H1 (cell line): ENCODE results near the gene PDCD6IP. TPM values are rescaled to one million over a fixed set of nuclear protein-coding genes. Genes with fewer than 3 reads are reported as not detected.

Experiments
- CTCF ChIA-PET: fragments of 300-600 bp; sonication (Branson Sonifier 250); formaldehyde crosslinking; loops from one replicate; lab custom pipeline; 2021; ENCODE audit not compliant: partially characterized antibody; lab: Charles Lee
- POLR2A ChIA-PET: fragments of 300-600 bp; sonication (Branson Sonifier 250); formaldehyde crosslinking; loops from one replicate; lab custom pipeline; 2021; ENCODE audit warnings: inconsistent platforms; ENCODE audit not compliant: partially characterized antibody; lab: Charles Lee
- DNase-seq, 2 experiments: peaks; one replicate each; pipeline versions ENCODE4 v3.0.0 to v3.0.0-alpha.2; 2010 to 2022; ENCODE audit warnings: low spot score in 2 of 2, low read depth in 1 of 2, mixed read lengths in 1 of 2
- FAIRE-seq: peaks from 2 replicates; lab custom pipeline; 2011; peaks lifted over from hg19 to GRCh38; lab: Jason Lieb, UNC
- H2AFZ ChIP-seq: 2 replicates; pipeline ENCODE4 v1.8.1; 2012; ENCODE audit warnings: low read length, inconsistent platforms
- H2AK5ac ChIP-seq: 2 replicates; pipeline ENCODE4 v1.6.1; 2013; ENCODE audit warnings: low read depth, low read length
- H2BK120ac ChIP-seq: replicated peaks from 2 replicates; pipeline ENCODE3; 2013; ENCODE audit warnings: low read depth, low read length, inconsistent platforms
- H2BK12ac ChIP-seq: 2 replicates; pipeline ENCODE4 v1.6.1; 2013; ENCODE audit warnings: low read depth, low read length
- H2BK15ac ChIP-seq: 2 replicates; pipeline ENCODE4 v1.6.1; 2013; ENCODE audit warnings: low read length
- H2BK20ac ChIP-seq: 2 replicates; pipeline ENCODE4 v1.6.1; 2013; ENCODE audit warnings: low read length
- H2BK5ac ChIP-seq: 2 replicates; pipeline ENCODE4 v1.6.1; 2013; ENCODE audit warnings: low read depth, low read length
- H3K14ac ChIP-seq: 2 replicates; pipeline ENCODE4 v1.6.1; 2013; ENCODE audit warnings: inconsistent platforms; ENCODE audit not compliant: insufficient read length
- H3K18ac ChIP-seq: 2 replicates; pipeline ENCODE4 v1.6.1; 2013; ENCODE audit warnings: low read length; ENCODE audit errors: extremely low read depth
- H3K23ac ChIP-seq: 2 replicates; pipeline ENCODE4 v1.6.1; 2013; ENCODE audit warnings: inconsistent platforms; ENCODE audit not compliant: insufficient read length
- H3K23me2 ChIP-seq: 2 replicates; pipeline ENCODE4 v1.6.1; 2013; ENCODE audit warnings: low read depth, low read length
- H3K27ac ChIP-seq: 2 replicates; pipeline ENCODE4 v1.6.1; 2011; ENCODE audit warnings: low read depth, low read length, inconsistent platforms
- H3K27me3 ChIP-seq, 4 experiments: replicated peaks in 1 of 4; 1 replicate in 1 of 4; 2 replicates in 3 of 4; pipeline versions ENCODE4 v1.6.1 to v1.8.1; 2011 to 2013; ENCODE audit warnings: low read length in 3 of 4, mild to moderate bottlenecking in 3 of 4, inconsistent platforms in 2 of 4, mixed read lengths in 2 of 4, moderate library complexity in 1 of 4; ENCODE audit not compliant: control insufficient read depth in 3 of 4, insufficient read depth in 3 of 4; ENCODE audit errors: extremely low read depth in 1 of 4
- H3K36me3 ChIP-seq, 4 experiments: 2 replicates each; pipeline versions ENCODE4 v1.6.1 to v1.8.1; 2011 to 2013; ENCODE audit warnings: mild to moderate bottlenecking in 4 of 4, low read length in 3 of 4, moderate library complexity in 2 of 4, control low read depth in 1 of 4, inconsistent platforms in 1 of 4; ENCODE audit not compliant: insufficient read depth in 4 of 4, control insufficient read depth in 2 of 4
- H3K4ac ChIP-seq: replicated peaks from 2 replicates; pipeline ENCODE3; 2013; ENCODE audit warnings: low read length, low read depth, mixed read lengths, inconsistent platforms; ENCODE audit not compliant: insufficient read length
- H3K4me1 ChIP-seq, 4 experiments: replicated peaks in 1 of 4; 1 replicate in 1 of 4; 2 replicates in 3 of 4; pipeline versions ENCODE4 v1.6.1 to v1.8.1; 2011 to 2013; ENCODE audit warnings: low read length in 3 of 4, inconsistent platforms in 2 of 4, mixed read lengths in 1 of 4; ENCODE audit not compliant: insufficient read depth in 4 of 4, control insufficient read depth in 3 of 4
- H3K4me2 ChIP-seq, 2 experiments: 2 replicates each; pipeline versions ENCODE4 v1.6.1 to v1.8.1; 2011 to 2013; ENCODE audit warnings: low read depth in 2 of 2, low read length in 2 of 2, control low read depth in 1 of 2, inconsistent platforms in 1 of 2, mild to moderate bottlenecking in 1 of 2; ENCODE audit not compliant: insufficient read depth in 1 of 2
- H3K4me3 ChIP-seq, 4 experiments: fragments of 200-600, 300-600 bp in 1 of 4; sonication (generic), shearing (Covaris generic), sonication (Bioruptor Twin) in 1 of 4; 2 replicates each; pipeline versions ENCODE4 v1.5.1 to v1.8.1; 2011 to 2016; ENCODE audit warnings: low read length in 4 of 4, low read depth in 3 of 4, control low read depth in 2 of 4, inconsistent platforms in 2 of 4, mild to moderate bottlenecking in 2 of 4, mixed read lengths in 1 of 4, moderate library complexity in 1 of 4; ENCODE audit not compliant: insufficient read depth in 2 of 4; ENCODE audit errors: extremely low read depth in 1 of 4
- H3K56ac ChIP-seq: replicated peaks from 2 replicates; pipeline ENCODE3; 2013; ENCODE audit warnings: low read depth, mild to moderate bottlenecking, mixed read lengths, low read length, inconsistent platforms; ENCODE audit not compliant: insufficient read length
- H3K79me1 ChIP-seq: 2 replicates; pipeline ENCODE4 v1.6.1; 2013; ENCODE audit warnings: low read depth, low read length, control low read depth
- H3K79me2 ChIP-seq, 2 experiments: 2 replicates each; pipeline versions ENCODE4 v1.6.1 to v1.8.1; 2012 to 2013; ENCODE audit warnings: low read length in 2 of 2, mild to moderate bottlenecking in 2 of 2, inconsistent platforms in 1 of 2; ENCODE audit not compliant: insufficient read depth in 2 of 2, control insufficient read depth in 1 of 2
- H3K9ac ChIP-seq, 4 experiments: replicated peaks in 1 of 4; 1 replicate in 1 of 4; 2 replicates in 3 of 4; pipeline versions ENCODE4 v1.6.1 to v1.8.1; 2011 to 2013; ENCODE audit warnings: low read depth in 3 of 4, low read length in 3 of 4, control low read depth in 2 of 4, mild to moderate bottlenecking in 2 of 4, moderate library complexity in 2 of 4, inconsistent platforms in 1 of 4; ENCODE audit errors: extremely low read depth in 1 of 4
- H3K9me3 ChIP-seq, 2 experiments: 2 replicates each; pipeline versions ENCODE4 v1.6.1 to v1.8.1; 2012 to 2013; ENCODE audit warnings: mild to moderate bottlenecking in 2 of 2, moderate library complexity in 2 of 2, control low read depth in 1 of 2, inconsistent platforms in 1 of 2, low read depth in 1 of 2, low read length in 1 of 2, mixed read lengths in 1 of 2; ENCODE audit not compliant: insufficient read depth in 2 of 2
- H4K20me1 ChIP-seq, 2 experiments: replicated peaks in 1 of 2; 2 replicates each; pipeline versions ENCODE3 to v1.8.1; 2011 to 2013; ENCODE audit warnings: inconsistent platforms in 2 of 2, low read length in 2 of 2, mild to moderate bottlenecking in 1 of 2; ENCODE audit not compliant: insufficient read depth in 2 of 2, control insufficient read depth in 1 of 2
- H4K5ac ChIP-seq: 2 replicates; pipeline ENCODE4 v1.6.1; 2013; ENCODE audit warnings: low read length, low read depth, mixed read lengths, inconsistent platforms; ENCODE audit not compliant: insufficient read length
- H4K8ac ChIP-seq: 2 replicates; pipeline ENCODE4 v1.8.0; 2013; ENCODE audit warnings: mild to moderate bottlenecking, moderate library complexity, low read length, inconsistent platforms; ENCODE audit not compliant: insufficient read depth; ENCODE audit errors: extremely low read depth
- H4K91ac ChIP-seq: replicated peaks from 2 replicates; pipeline ENCODE3; 2013; ENCODE audit warnings: low read length, mixed read lengths, inconsistent platforms; ENCODE audit not compliant: insufficient read length
- RNF2 ChIP-seq: fragments of 200-900, 300-1000 bp; sonication (generic); IDR thresholded peaks from 2 replicates; pipeline ENCODE4 v1.7.1; 2016; ENCODE audit warnings: borderline replicate concordance, low read depth, mild to moderate bottlenecking, antibody characterized with exemption, low read length; ENCODE audit not compliant: poor library complexity, severe bottlenecking; ENCODE audit errors: missing control alignments
- WGBS, 2 experiments: shearing (Covaris generic) in 1 of 2; methylation state at CpG; one replicate each; pipeline versions ENCODE4 v1.1.6 to v1.1.7; 2013 to 2015; ENCODE audit warnings: low lambda C conversion rate in 2 of 2, mixed read lengths in 2 of 2, inconsistent platforms in 1 of 2, low coverage in 1 of 2, missing lambda C conversion rate in 1 of 2; ENCODE audit not compliant: insufficient replicate concordance in 2 of 2, insufficient coverage in 1 of 2, insufficient read length in 1 of 2; ENCODE audit errors: extremely low coverage in 1 of 2, missing lambda C conversion rate in 1 of 2; 5-methylcytosine and 5-hydroxymethylcytosine counted together
- polyA plus RNA-seq, 7 experiments: library from polyadenylated mRNA; depleted of rRNA in 3 of 7; stranded (reverse) in 5 of 7; unstranded in 2 of 7; fragments of >200 nt in 5 of 7; fragments of 200-250 nt in 2 of 7; gene quantifications; 1 replicate in 5 of 7; 2 replicates in 1 of 7; 4 replicates in 1 of 7; pipeline versions ENCODE4 v1.2.1 to v1.2.3, GENCODE V29; 2011 to 2013; ENCODE audit warnings: missing spikeins in 2 of 7, mixed read lengths in 2 of 7
- total RNA-seq: library from RNA; stranded (reverse); fragmentation: NEBNext Ultra II Directional; extraction: Animal tissue kit (Norgen Biotek cat#: 25700); gene quantifications from 2 replicates; pipeline ENCODE4 v1.2.1, GENCODE V29; 2021

Gene PDCD6IP
- total and polyA plus RNA-seq, 2 of the 8 experiments (the other 6 are each of a cell fraction or from before 2014, with no cell fraction given), result 61.7 to 155 TPM

- POLR2A ChIA-PET, result interaction anchor here (1.0 to 1.5 kb wide), 2 partner anchors 8 to 158 kb away, joined by 3 to 4 read pairs; no protein-coding TSS in a partner anchor
- no peaks in the 10 kb centered on the region for H3K4me1 ChIP-seq
- H2BK5ac ChIP-seq, result no peak overlapping the region
- no peak overlapping the region for H2BK12ac ChIP-seq
- no peaks in the 10 kb centered on the region; the same call in 1 of the 2 replicates for H3K79me1 ChIP-seq
- no peak overlapping the region for H4K8ac ChIP-seq
- H4K5ac ChIP-seq, result no peak overlapping the region
- H4K20me1 ChIP-seq, result no peaks in the 10 kb centered on the region
- no peak overlapping the region for H3K56ac ChIP-seq
- no peak overlapping the region for H2BK120ac ChIP-seq
- WGBS, 2 experiments, result 89% methylated on average over 3 of the region's 3 CpGs; no CpG with 5 or more reads in 1 of the 2 experiments
- no peak overlapping the region for H3K18ac ChIP-seq
- no peak overlapping the region for H3K4me2 ChIP-seq
- no peaks in the 10 kb centered on the region for H3K36me3 ChIP-seq
- no peak overlapping the region for H4K91ac ChIP-seq
- no peak overlapping the region for H3K23ac ChIP-seq
- no peak overlapping the region for H2AK5ac ChIP-seq
- no peak for FAIRE-seq
- CTCF ChIA-PET, result interaction anchor here (1.0 to 1.7 kb wide), 3 partner anchors 134 to 143 kb away, joined by 3 to 14 read pairs (median 3); no protein-coding TSS in a partner anchor
- H3K27me3 ChIP-seq, result no peaks in the 10 kb centered on the region
- no peak overlapping the region for H3K27ac ChIP-seq
- no peak overlapping the region for H3K9ac ChIP-seq
- no peak for DNase-seq
- H3K14ac ChIP-seq, result no peak overlapping the region
- no peaks in the 10 kb centered on the region for H3K79me2 ChIP-seq
- H2AFZ ChIP-seq, result no peak overlapping the region
- no peak overlapping the region for H3K4me3 ChIP-seq
- no peak overlapping the region for H2BK20ac ChIP-seq
- no peak overlapping the region for H2BK15ac ChIP-seq
- H3K9me3 ChIP-seq, result no peaks in the 10 kb centered on the region
- no peaks in the 10 kb centered on the region for H3K23me2 ChIP-seq
- no peak overlapping the region for H3K4ac ChIP-seq
- TF ChIP-seq RNF2, result no peak
These were observed 18.7 kb upstream of the PDCD6IP start for GRCh38 chr3:33779751-33780150.
